CMK (cell line): Measurements from ENCODE around the gene EFCAB6.
A peak's percentile ranks its signal among the peaks of the same experiment; 100 is the strongest.

Experiments
- DNase-seq: peaks from one replicate; pipeline ENCODE4 v3.0.0-alpha.2; 2010; ENCODE audit warnings: low read depth

The EFCAB6 gene

GRCh38 chr22:43550672-43551071 lies 261.4 kb downstream of the EFCAB6 start:
- no peak for DNase-seq

- no peak for DNase-seq
Measured at GRCh38 chr22:43550024-43550620, 262.0 kb downstream of the EFCAB6 start.

- no peak for DNase-seq
Measured at GRCh38 chr22:43546186-43546585, 265.9 kb downstream of the EFCAB6 start.

DNA sequence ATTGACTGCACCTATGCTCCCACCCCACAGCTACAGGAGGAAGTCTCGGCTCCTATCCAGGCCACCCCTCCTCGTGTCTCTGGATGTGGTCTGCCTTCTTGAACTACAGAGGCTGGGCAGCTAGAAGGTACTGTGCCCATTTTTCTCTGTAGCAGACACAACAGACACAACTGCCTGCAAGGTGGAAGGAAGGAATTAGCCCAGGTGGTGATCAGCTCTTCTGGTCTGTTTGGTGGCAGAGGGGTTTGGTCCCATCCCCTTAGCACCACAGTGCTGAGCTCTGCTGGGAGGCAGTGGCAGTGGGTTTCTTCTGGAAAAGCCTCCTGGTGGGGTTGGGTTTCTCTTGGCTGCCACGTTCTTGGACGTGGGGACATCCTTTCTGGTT lies 267.8 kb downstream of the EFCAB6 start:
- no peak for DNase-seq

DNA sequence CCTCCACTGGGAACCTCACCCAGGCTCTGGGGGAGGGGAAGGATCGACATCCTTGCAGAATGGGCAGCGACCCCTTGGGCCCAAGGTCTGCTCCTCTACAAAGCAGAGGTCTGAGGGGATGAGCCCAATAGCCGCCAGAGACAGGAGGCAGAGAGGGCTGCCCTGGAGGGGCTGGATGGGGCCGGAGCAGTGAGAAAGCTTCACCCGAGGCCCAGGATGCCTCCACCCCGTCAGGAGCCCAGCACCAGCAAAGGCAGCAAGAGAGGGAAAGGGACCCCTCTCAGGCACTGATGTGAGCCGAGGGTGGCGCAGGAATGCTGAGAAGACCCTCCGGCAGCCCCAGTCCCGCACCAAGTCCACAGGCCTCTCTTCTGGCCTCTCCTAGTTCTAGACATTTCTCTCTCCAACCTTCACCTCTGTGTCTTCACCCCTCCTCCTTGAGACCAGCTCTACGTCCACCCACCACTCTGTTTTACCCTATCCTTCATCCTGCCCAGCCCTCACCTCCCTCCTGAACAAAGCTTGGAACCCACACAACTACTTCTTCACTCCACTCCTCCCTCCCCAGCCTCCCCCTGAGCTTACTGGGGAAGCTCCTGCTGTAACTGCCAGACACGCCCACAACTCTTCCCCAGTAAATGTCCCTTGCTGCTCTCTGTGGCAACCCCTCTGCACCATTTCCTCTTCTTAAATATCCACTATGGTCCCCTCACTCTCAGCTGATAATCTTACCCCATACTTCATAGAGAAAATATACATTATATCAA lies 268.4 kb downstream of the EFCAB6 start:
- no peak for DNase-seq

GRCh38 chr22:43542681-43543521 lies 269.2 kb downstream of the EFCAB6 start:
- DNase-seq: no peak

DNA sequence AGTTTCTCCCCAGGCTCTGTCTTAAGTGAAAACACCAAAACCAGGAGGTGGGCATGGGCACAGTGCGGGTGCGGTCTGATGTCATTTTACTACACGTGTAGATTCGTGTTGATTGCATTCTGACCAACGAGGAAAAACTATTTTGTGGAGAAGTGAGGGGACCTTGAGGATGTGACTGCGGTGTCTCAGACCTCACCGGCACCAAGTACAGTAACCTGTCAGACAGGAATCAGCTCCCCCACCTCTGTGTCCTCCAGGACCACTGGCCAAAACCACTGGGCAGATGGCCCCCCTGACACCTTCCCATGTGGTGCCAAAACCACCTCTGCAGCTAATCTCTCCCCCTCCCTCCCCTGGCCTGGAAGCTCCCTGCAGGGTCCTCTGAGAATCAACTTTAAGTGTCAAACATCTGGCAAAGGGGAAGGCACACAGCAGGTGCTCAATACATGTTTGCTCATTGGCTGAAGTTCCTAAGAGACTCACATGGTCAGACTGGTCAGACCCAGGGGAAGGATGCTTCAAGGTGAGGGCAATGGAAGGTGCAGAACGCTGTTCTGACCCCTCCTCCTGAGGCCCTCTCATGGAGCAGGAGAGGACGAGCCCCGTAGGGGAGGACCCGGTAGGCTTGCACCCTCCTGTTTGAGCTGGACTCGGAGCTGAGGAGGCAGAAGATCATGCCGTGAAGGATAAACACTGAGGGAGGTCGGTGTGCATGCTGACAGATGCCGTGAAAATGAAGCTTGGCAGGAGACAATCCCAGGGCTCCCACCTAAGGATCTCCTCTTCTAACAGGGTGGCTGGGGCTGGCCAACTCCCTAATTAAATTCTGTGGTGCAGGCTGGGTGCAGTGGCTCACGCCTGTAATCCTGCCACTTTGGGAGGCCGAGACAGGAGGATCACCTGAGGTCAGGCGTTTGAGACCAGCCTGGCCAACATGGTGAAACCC lies 270.4 kb downstream of the EFCAB6 start:
- no peak for DNase-seq

GRCh38 chr22:43541022-43541421 lies 271.1 kb downstream of the EFCAB6 start:
- no peak for DNase-seq

GRCh38 chr22:43540529-43540923 lies 271.6 kb downstream of the EFCAB6 start:
- DNase-seq: no peak

DNA sequence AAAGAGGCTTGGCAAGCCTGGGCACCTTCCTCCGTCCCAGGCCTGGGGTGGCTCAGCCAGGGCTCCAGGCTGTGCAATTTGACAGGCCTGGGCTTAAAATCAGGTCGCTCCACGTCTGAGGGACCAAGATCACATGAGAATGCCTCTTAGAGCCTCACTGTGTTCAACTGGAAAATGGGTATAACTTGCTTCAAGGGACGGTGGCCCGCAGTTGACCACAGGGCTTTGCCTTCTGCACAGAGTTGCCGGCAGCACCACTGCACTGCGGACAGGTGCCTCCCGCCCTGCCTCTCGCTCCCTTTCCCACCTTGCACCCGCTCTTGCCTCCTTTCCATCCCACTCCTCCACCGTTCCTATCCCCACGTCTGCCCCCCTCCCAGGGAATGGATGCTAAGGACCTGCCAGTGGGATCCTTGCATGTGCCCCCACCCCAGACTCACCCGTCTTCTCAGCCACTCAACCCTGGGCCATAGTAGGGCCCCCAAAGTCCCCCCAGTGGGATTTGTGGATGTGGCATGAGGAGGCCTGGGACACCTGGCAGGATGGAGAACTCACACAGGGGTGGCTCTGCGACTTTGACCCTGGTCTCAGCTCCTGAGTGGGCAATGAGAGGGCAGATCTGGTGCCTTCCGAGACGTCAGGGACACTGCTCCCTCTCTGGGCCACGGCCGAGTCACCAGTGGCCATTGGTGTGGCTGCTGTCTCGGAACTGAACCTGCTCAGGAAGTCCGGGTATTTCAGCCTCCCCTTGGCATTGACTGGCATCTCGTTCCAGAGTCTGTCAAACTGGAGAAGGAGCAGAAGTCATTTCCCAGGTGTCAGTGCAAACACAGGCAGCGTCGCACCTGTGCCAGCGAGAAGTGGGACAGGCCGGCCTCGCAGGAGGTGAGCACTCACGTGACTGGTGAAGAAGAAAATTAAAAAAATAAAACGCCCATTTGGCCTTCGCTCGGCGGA lies 272.3 kb downstream of the EFCAB6 start:
- DNase-seq: no peak

DNA sequence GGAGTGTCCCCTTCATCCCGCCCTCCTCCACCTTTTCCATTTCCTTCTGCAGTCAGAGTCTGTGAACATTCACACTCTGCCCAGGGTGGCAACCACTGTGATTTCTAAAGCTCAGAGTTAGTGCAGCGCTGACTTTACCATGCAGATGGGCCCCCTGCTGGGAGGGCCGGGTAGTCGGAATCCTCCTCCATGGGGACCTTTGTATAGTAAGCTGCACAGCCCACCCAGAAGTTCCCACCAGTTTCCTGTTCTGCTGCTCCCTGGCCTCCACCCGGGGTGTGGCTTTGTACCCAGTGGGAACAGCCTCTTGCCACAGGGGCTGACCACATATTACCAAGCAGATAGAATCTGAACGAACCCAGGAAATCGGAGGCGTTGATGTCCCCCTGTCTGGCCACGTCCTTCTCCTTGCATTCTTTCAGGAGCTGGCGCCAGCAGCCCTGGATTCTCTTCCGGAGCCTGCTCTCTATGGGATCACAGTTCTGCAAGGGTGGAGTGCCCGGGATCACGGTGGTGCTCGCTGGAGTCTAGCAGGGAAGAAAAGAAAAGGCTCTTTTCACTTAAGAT lies 275.0 kb downstream of the EFCAB6 start:
- peak; percentile 3 for DNase-seq

DNA sequence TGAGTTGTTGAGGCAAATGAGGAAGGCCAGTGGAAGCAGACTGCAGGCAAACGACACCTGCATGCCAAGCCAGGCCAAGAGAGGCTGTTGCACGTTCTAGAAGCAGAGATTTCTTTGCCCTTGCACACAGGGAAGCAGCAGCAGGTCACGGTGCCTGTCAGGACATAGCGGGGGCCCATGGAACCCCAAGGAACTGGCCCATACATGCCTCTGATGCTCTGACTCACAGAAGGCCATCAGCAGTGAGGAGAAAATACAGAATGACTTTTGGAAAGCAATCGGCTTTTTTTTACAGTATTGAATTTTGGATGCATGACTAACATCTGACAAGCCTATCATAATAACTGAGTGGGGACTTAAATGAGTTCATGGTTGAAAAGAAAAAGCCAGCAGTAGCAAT lies 276.4 kb downstream of the EFCAB6 start:
- no peak for DNase-seq

DNA sequence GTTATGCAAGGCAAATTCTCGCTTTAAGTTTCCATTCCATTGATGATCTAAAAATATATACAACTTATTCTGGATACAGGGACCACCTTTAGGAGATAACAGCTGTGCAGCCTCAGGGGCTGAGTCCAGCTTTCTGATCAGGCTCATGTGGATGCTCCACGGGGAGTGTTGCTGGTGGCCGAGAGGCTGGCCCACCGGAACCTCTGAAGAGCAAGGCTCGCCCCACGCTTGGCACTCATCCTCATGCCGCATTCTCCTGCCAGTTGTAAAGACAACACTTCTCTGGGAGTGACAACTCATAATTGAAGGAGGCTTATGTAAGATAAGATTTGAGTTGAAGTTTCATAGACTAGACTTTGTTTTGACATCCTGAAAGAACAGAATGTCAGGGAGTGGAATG lies 276.8 kb downstream of the EFCAB6 start:
- no peak for DNase-seq

DNA sequence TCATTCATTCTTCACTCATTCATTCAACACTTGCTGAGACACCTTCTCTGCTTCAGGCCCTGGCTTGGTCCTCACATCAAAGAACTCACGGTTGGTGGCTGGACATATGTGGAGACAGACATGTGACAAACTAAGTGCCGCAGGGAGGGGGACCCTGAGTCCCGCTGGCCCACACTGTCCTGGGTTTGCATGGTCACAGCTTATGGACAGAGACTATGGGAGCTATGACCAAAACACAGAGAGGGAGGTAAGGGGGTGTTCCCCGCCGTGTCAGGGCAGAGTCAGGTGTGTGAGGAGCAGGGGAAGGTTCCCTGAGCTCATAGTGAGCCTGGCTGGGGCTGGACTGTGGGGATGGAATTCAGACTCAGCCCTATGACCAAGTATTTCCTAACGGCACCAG lies 277.2 kb downstream of the EFCAB6 start:
- DNase-seq: no peak

DNA sequence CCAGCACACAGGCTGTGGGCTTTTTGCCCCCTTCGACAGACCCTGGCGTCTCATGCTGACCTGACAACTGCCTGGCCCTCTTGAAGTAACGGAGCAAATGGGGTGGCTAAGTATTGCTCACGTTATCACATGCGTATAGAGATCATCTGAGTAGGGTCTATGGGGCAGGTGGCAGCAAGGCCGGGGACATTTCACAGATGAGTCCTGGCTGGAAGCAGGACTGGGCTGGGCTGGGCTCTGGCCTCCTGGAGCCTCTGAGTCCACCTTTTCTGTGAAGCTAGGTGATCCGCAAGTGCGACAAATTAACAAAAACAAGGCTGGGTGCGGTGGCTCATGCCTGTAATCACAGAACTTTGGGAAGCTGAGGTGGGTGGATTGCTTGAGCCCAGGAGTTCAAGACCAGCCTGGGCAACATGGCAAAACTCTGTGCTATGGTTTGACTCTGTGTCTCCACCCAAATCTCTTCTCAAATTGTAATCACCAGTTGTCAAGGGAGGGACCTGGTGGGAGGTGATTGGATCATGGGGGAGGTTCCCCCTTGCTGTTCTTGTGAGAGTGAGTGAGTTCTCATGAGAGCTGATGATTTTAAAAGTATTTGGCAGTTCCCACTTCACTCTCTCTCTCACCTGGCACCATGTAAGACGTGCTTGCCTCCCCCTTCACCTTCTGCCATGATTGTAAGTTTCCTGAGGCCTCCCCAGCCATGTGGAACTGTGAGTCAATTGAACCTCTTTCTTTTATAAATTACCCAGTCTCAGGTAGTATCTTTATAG lies 278.3 kb downstream of the EFCAB6 start:
- DNase-seq: no peak

GRCh38 chr22:43533156-43533530 lies 279.0 kb downstream of the EFCAB6 start:
- no peak for DNase-seq

GRCh38 chr22:43532301-43533155 lies 279.6 kb downstream of the EFCAB6 start:
- DNase-seq: no peak

GRCh38 chr22:43531651-43532050 lies 280.5 kb downstream of the EFCAB6 start:
- no peak for DNase-seq
